Aorta (tissue), 5 donors: Measurements from ENCODE around the gene NAA15. TPM values are rescaled to one million over a fixed set of nuclear protein-coding genes. Genes with fewer than 3 reads are reported as not detected.
"Not testable (repeated sequence)": the region's sequence is repeated elsewhere in the genome, so short reads cannot be mapped to it uniquely, and the experiment has no call there.

ENCODE experiments used
- ATAC-seq: fragments of 200-7000 bp; cut with Tn5 transposase; one replicate; pipeline ENCODE4 v1.9.1; 2022; ENCODE audit warnings: moderate library complexity; ENCODE audit not compliant: low FRiP score
- DNase-seq, 2 donors: peaks; one replicate each; pipeline ENCODE4 v3.0.0-alpha.2; 2020
- H3K27ac ChIP-seq, 2 donors: one replicate each; pipeline ENCODE4 v1.5.1; 2013; ENCODE audit warnings: low read length in 2 of 2, mild to moderate bottlenecking in 2 of 2, moderate library complexity in 2 of 2, control low read depth in 1 of 2, inconsistent platforms in 1 of 2, low read depth in 1 of 2
- H3K27me3 ChIP-seq, 2 donors: one replicate each; pipeline ENCODE4 v1.6.1; 2013; ENCODE audit warnings: control low read depth in 1 of 2, low read length in 1 of 2, mild to moderate bottlenecking in 1 of 2, moderate library complexity in 1 of 2; ENCODE audit not compliant: insufficient read depth in 2 of 2, control insufficient read depth in 1 of 2
- H3K36me3 ChIP-seq, 2 donors: one replicate each; pipeline ENCODE4 v1.6.1; 2013; ENCODE audit warnings: control low read depth in 1 of 2, low read length in 1 of 2, mild to moderate bottlenecking in 1 of 2; ENCODE audit not compliant: insufficient read depth in 2 of 2, control insufficient read depth in 1 of 2
- H3K4me1 ChIP-seq, 2 donors: one replicate each; pipeline ENCODE4 v1.6.1; 2013; ENCODE audit warnings: low read length in 2 of 2, control low read depth in 1 of 2, mild to moderate bottlenecking in 1 of 2, moderate library complexity in 1 of 2; ENCODE audit not compliant: insufficient read depth in 2 of 2, control insufficient read depth in 1 of 2
- H3K4me3 ChIP-seq, 2 donors: one replicate each; pipeline ENCODE4 v1.5.1; 2013; ENCODE audit warnings: low read length in 2 of 2, control low read depth in 1 of 2, mild to moderate bottlenecking in 1 of 2
- H3K9me3 ChIP-seq: one replicate; pipeline ENCODE4 v1.6.1; 2013; ENCODE audit warnings: mild to moderate bottlenecking, low read length; ENCODE audit not compliant: control insufficient read depth
- WGBS, 2 donors: extraction: QIAGEN DNeasy Blood & Tissue Kit; methylation state at CpG; one replicate each; pipeline ENCODE4 v1.1.7; 2013; 5-methylcytosine and 5-hydroxymethylcytosine counted together
- intact Hi-C, 2 donors: fragments of 100-400 bp; cut with DNase I; formaldehyde crosslinking; loops; one replicate each; pipeline versions ENCODE4 v1.14.2 to v1.15.0; 2022
- polyA plus RNA-seq, 2 donors: library from polyadenylated mRNA; stranded (reverse); fragments of 200-250 nt; gene quantifications; one replicate each; pipeline ENCODE4 v1.2.3, GENCODE V29; 2013
- total RNA-seq, 2 donors: library from RNA; stranded (reverse); fragmentation: NEBNext Ultra II Directional; extraction: Animal tissue kit (Norgen Biotek cat#: 25700); gene quantifications; one replicate each; pipeline ENCODE4 v1.2.1, GENCODE V29; 2021
- donor health status: healthy with polysubstance abuse.
- donor health status: Bipolar disorder and iron deficiency.
- donor health status: DM: no; HTN: no; CAD: no.
- donor health status: DM: no; HTN: no; CAD: no.
- donor health status: DM: yes; HTN: yes; CAD: no.

The NAA15 gene
- total and polyA plus RNA-seq, 4 donors: 4.9 to 45.4 (median 25.5) TPM

- H3K9me3 ChIP-seq, H3K27me3 ChIP-seq, H3K36me3 ChIP-seq, H3K4me3 ChIP-seq, intact Hi-C loops, H3K27ac ChIP-seq, ATAC-seq, DNase-seq, H3K4me1 ChIP-seq: not testable (repeated sequence)
- WGBS, 2 donors: 98 to 99% methylated on average over 6 of the region's 6 CpGs
Measured at GRCh38 chr4:139322541-139322940, 21.2 kb downstream of the NAA15 start.

- H3K4me3 ChIP-seq: no peak overlapping the region
- no peak overlapping the region for H3K27ac ChIP-seq
- H3K4me1 ChIP-seq: peaks cover 0 to under 1% of the 10 kb centered on the region in 2 donors
- ATAC-seq (no peak), DNase-seq (peak in 1 of 2 donors; percentile 35)
- WGBS, 2 donors: 86 to 91% methylated on average over 6 of the region's 6 CpGs
- H3K27me3 ChIP-seq: no peaks in the 10 kb centered on the region
- intact Hi-C loops: no loop called here
- no peaks in the 10 kb centered on the region for H3K9me3 ChIP-seq
- H3K36me3 ChIP-seq: no peaks in the 10 kb centered on the region
Measured at GRCh38 chr4:139324620-139325019, 23.3 kb downstream of the NAA15 start.

GRCh38 chr4:139329665-139330200 lies 28.4 kb downstream of the NAA15 start:
- no peak for ATAC-seq
- 83 to 86% methylated on average over 4 of the region's 4 CpGs for WGBS, 2 donors

GRCh38 chr4:139330283-139330682 lies 29.0 kb downstream of the NAA15 start:
- Histone ChIP-seq H3K36me3 (no peaks in the 10 kb centered on the region), H3K27ac (no peak overlapping the region), H3K9me3 (no peaks in the 10 kb centered on the region), H3K4me3 (no peak overlapping the region), H3K27me3 (no peaks in the 10 kb centered on the region), H3K4me1 (peaks cover 0 to 2% of the 10 kb centered on the region in 2 donors)
- no peak for DNase-seq
- ATAC-seq: no peak
- intact Hi-C loops: no loop called here
- 54 to 58% methylated on average over 3 of the region's 3 CpGs for WGBS, 2 donors

More at GRCh38 chr4:139329665-139330200, 28.4 kb downstream of the NAA15 start:
- Histone ChIP-seq H3K9me3 (no peaks in the 10 kb centered on the region), H3K4me3 (no peak overlapping the region), H3K4me1 (peaks cover 0 to 2% of the 10 kb centered on the region in 2 donors), H3K36me3 (no peaks in the 10 kb centered on the region), H3K27ac (no peak overlapping the region), H3K27me3 (no peaks in the 10 kb centered on the region)
- DNase-seq: no peak
- intact Hi-C loops: no loop called here

GRCh38 chr4:139331185-139331584 lies 29.9 kb downstream of the NAA15 start:
- Histone ChIP-seq H3K4me1 (peaks cover 0 to 2% of the 10 kb centered on the region in 2 donors), H3K27me3 (no peaks in the 10 kb centered on the region), H3K36me3 (no peaks in the 10 kb centered on the region), H3K27ac (no peak overlapping the region), H3K4me3 (no peak overlapping the region), H3K9me3 (no peaks in the 10 kb centered on the region)
- intact Hi-C loops: no loop called here
- 98 to 100% methylated on average over 1 of the region's 1 CpG for WGBS, 2 donors
- no peak for ATAC-seq
- no peak for DNase-seq

- ATAC-seq: no peak
- no peak for DNase-seq
- H3K27me3 ChIP-seq: no peaks in the 10 kb centered on the region
- no peak overlapping the region for H3K4me3 ChIP-seq
- no peaks in the 10 kb centered on the region for H3K9me3 ChIP-seq
- intact Hi-C loops: no loop called here
- no peak overlapping the region for H3K27ac ChIP-seq
- 89% methylated on average over 2 of the region's 2 CpGs for WGBS, 2 donors
- peaks cover 0 to 2% of the 10 kb centered on the region in 2 donors for H3K4me1 ChIP-seq
- H3K36me3 ChIP-seq: no peaks in the 10 kb centered on the region
Measured at GRCh38 chr4:139333046-139333445, 31.7 kb downstream of the NAA15 start.

- intact Hi-C loops: no loop called here
- H3K27ac ChIP-seq: no peak overlapping the region
- DNase-seq (no peak), ATAC-seq (no peak)
- H3K27me3 ChIP-seq: no peaks in the 10 kb centered on the region
- H3K4me3 ChIP-seq: no peak overlapping the region
- H3K4me1 ChIP-seq: no peaks in the 10 kb centered on the region
- no peaks in the 10 kb centered on the region for H3K36me3 ChIP-seq
- H3K9me3 ChIP-seq: no peaks in the 10 kb centered on the region
Measured at GRCh38 chr4:139337612-139338011, 36.3 kb downstream of the NAA15 start.

GRCh38 chr4:139361301-139361700 lies 60.0 kb downstream of the NAA15 start:
- intact Hi-C loops: no loop called here
- Histone ChIP-seq H3K36me3 (peaks cover 0 to 2% of the 10 kb centered on the region in 2 donors), H3K4me1 (peaks cover 0 to 3% of the 10 kb centered on the region in 2 donors), H3K9me3 (no peaks in the 10 kb centered on the region), H3K27ac (no peak overlapping the region), H3K4me3 (no peak overlapping the region), H3K27me3 (no peaks in the 10 kb centered on the region)
- ATAC-seq (no peak), DNase-seq (no peak)
- 90 to 93% methylated on average over 1 of the region's 1 CpG for WGBS, 2 donors

- Histone ChIP-seq H3K27me3 (no peaks in the 10 kb centered on the region), H3K9me3 (no peaks in the 10 kb centered on the region), H3K27ac (peak overlapping the region in 1 of 2 donors; percentile 14), H3K4me3 (no peak overlapping the region), H3K4me1 (peaks cover 0 to 6% of the 10 kb centered on the region in 2 donors), H3K36me3 (peaks cover 0 to 2% of the 10 kb centered on the region in 2 donors)
- intact Hi-C loops: no loop called here
- DNase-seq: no peak
- WGBS, 2 donors: 3 to 9% methylated on average over 1 of the region's 1 CpG
- ATAC-seq: no peak
Measured at GRCh38 chr4:139367421-139368090, 66.3 kb downstream of the NAA15 start.
